NCI-H524 (cell line): ENCODE results near the gene CYB5R2.
"Not testable (repeated sequence)": the region's sequence is repeated elsewhere in the genome, so short reads cannot be mapped to it uniquely, and the experiment has no call there.

Experiments used
- DNase-seq, 2 experiments: peaks; one replicate each; lab custom pipeline; 2025; lab: John Stamatoyannopoulos, UW

Gene CYB5R2

GRCh38 chr11:7668911-7669310 lies 4.4 kb downstream of the CYB5R2 start:
- DNase-seq = no peak

- DNase-seq = no peak
These were observed 4.8 kb downstream of the CYB5R2 start for GRCh38 chr11:7668464-7668863.

- DNase-seq = no peak
These were observed 5.8 kb downstream of the CYB5R2 start for GRCh38 chr11:7667460-7667859.

GRCh38 chr11:7666292-7666866 lies 6.9 kb downstream of the CYB5R2 start:
- no peak for DNase-seq

DNA sequence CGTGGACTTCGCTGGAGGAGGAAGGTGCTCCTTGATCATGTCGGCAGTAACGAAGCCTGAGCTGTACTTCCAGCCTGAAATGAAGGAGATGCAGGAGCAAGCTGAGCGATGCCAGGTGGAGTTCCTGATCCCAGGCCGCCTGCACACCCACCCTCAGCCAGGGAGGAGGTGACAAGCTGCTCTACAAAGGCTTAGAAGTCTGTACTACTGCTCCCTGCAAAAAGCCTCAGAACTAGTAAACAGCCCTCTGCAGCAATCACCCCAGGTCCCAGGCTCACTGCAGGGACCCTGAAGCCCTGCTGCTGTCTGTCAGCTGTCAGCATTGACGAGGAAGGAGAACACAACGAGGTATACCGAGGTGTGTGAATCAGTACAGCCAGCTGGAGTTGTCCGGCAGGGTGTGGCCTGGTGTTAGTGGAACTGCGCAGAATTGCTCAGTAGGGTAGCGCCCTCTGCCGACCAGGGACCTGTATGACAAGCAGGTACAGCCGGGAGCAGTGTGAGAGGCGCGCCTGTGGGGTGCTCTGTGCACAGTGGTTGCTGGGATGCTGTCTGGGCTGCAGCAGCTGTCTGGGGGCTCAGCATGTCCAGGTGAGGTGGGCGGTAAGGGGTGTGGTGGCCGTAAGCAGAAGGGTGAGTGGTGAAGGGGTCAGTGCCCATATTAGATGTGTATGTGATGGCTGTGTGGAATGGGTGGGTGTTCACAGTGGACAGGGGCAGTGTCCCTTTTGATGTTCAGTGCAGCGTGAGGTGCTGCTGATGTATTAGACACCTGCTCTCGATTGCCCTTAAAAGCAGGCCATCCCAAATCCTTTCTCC lies 7.6 kb downstream of the CYB5R2 start:
- DNase-seq = peak; percentile 3 to 65

DNA sequence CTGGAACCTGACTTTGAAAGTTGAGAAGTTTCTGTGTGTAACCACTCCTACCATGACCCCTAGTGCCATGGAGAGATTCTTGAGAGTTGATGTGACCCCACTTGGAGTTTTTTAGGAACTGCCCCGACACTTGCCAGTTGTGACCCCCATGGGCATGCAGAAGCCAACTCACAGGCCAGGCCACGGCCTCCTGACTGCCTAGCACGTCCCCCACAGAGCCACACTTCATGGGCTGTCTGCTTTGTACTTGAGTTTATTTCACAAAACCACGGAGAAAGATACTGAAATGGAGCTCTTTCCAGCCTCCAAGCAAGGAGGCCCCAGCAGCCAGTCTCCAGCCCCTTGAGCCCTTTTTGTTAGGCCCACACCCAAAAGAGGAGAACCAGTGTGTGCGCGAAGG lies 8.4 kb downstream of the CYB5R2 start:
- no peak for DNase-seq

DNA sequence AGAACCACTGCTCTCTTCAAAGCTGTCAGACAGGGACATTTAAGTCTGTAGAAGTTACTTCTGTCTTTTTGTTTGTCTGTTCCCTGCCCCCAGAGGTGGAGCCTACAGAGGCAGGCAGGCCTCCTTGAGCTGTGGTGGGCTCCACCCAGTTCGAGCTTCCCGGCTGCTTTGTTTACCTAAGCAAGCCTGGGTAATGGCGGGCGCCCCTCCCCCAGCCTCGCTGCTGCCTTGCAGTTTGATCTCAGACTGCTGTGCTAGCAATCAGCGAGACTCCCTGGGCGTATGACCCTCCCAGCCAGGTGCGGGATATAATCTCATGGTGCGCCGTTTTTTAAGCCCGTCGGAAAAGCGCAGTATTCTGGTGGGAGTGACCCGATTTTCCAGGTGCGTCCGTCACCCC lies 9.8 kb downstream of the CYB5R2 start:
- not testable (repeated sequence) for DNase-seq

DNA sequence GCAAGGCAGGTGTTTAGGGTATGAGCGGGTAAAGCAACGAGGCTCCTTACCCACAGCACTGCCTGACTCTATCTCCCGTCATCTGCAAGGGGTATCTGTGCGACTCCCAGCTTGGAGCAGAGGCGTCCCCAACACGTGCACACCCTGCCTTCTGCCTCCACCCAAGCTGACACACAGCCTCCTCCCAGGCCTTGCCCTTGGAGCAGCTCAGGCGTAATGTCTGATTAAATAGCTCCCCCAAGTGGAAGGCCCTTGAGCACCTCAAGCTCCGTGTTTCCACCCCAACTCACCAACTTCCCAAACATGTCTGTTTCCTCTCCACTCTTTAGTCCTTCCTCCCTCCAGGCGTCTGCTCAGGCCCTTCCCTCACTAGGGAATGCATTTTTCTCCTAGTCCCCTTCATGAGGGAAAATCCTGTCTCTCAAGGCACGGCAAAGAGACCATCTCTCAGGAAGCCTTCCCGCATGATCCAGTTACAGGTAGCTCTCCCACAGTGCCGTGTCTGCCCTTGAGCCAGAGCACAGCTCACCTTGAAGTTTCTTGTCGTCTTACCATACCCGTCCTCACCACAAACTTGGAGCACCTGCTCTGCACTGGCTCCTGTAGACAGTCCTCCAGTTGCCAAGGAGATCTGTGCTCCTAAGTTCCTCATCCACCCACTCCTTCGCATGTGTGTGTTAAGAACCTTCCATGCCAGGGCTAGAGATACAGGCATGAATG lies 15.8 kb downstream of the CYB5R2 start:
- DNase-seq = peak; percentile 6 to 60

GRCh38 chr11:7656704-7657103 lies 16.6 kb downstream of the CYB5R2 start:
- no peak for DNase-seq

DNA sequence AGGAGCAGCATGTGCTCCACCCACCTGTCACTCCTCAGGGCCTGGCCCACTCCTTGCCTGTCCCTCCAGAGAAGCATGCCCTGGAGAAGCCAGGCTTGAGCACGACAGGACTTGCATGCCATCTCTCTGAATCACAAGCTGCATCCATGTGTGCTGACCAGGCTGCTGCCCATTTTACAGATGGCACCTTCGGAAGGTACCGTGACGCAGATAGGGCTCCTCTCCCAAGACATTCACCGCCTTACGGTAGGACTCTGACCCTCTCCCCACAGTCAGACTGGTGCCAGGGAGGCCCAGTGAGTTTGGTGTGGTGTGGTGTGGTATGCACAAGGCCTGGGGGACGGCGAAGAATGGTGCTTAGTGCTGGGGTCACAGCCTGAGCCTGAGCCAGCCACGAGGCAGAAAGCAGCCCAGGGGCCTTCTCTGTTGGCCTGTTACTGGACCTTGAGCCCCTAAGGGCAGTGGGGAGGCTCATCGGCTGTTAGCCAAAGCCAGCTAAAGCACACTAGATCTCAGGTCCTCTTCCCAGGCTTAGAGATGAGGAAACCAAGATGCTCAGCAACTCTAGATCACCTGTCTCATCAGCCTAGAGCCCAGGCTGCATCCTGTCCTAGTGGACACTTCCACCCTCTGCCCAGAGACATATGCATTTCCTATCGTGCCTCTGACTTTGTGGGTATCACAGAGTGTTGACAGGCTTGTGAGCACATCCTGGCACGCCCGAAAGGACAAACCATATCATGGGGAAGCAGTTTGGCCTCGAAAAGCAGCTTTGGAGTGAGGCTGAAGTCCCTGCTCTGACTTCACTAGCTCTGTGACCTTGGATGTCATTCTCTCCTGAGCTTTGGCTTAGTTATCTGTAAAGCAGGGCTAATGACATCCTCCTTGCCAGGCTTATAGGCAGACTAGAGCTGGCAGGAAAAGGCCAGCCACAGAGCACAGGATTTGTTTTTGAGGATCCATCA lies 17.8 kb downstream of the CYB5R2 start:
- DNase-seq = no peak

DNA sequence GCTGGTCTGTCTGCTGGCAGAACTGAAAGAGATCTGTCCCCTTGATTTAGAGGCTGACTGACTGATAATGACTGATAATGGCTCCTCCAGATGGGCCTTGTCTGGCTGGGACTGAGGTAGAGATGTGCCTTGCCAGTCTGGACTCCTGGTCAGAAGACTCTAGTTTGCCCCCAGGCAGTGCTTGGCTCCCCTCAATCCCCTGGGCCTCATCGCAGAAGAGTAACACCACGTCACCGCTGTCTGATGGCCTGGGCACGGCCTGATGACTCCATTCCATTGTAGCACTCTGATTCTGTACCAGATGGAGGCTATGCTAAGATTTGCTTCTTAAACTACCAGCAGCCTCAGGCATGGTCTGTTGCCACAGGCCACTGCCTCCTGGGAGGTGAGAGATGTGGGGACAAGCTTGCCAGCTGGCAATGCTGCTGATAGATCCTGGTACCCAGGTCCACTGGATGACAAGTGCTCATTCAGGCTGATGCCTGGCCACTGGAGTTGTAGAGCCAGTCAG lies 19.1 kb downstream of the CYB5R2 start:
- DNase-seq = no peak

DNA sequence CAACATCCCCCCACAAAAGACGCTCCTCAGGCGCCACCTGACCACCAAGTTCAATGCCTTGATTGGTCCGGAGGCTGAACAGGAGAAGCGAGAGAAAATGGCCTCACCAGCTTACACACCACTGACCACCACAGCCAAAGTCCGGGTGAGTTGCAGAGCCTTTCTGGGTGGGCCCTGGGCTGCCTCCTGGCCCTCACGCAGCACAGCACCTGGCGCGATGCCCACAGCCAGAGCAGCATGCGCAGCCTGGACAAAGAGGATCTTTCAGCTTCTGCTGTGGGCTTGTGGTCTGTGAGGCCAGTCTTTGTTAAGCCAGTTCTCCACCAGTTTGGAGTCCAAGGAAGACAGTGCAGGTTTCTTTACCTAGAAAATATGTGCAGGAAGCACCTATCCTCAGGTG lies 21.6 kb downstream of the CYB5R2 start:
- no peak for DNase-seq

- no peak for DNase-seq
These were observed 22.2 kb downstream of the CYB5R2 start for GRCh38 chr11:7651140-7651551.

DNA sequence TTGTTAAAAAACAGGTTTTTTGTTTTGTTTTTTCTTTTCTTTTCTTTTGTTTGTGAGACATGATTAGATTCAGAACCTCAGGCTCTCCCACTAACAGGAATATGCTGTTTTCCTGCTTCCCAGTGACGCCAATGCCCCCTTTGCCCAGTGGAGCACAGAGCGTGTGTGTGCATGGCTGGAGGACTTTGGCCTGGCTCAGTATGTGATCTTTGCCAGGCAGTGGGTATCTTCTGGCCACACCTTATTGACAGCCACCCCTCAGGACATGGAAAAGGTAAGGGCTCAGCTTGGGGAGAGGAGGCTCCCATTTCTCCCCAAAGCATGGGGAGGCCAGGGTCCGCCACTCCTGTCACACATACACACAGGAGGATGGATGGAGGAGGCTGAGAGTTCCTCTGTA lies 25.0 kb downstream of the CYB5R2 start:
- DNase-seq = no peak

DNA sequence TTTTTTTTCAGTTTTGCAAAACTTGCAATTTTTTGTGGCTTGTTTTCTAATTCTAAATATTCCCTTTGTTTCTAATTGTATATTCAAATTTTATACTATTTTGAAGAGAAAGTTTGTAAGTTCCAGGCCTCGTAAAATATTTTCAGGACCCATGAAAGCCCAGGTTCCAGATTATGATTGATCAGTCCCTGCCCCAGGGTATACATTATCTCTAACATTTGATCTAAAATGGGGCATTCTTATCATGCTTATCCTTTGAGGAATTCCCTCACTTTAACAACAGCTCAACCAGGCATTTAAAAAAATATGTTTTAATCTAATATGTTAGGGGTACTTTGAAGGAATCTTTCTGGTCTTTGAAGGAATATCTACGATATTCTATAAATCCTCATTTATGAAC lies 26.4 kb downstream of the CYB5R2 start:
- no peak for DNase-seq

DNA sequence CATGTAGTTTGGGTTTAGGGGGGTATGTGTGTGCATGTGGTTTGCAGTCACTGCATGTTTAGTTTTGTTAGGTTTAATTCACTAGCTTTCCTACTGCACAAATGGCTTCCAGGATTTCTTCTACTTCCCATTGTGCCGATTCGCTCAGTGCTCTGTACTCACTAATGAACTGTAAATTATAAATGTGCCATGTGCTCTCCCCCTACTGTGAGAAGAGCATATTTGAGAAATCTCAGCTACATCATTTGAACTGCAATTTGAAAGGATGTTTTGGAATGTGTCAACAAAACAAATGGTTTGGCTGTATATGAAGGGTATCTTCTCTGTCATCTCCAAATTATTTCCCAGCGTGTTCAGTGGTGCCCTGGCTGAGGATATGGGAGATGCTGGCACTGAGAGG lies 28.1 kb downstream of the CYB5R2 start:
- DNase-seq = no peak

GRCh38 chr11:7643314-7643713 lies 30.0 kb downstream of the CYB5R2 start:
- DNase-seq = no peak

- DNase-seq = no peak
These were observed 30.6 kb downstream of the CYB5R2 start for GRCh38 chr11:7642747-7643146.

GRCh38 chr11:7640816-7641215 lies 32.5 kb downstream of the CYB5R2 start:
- DNase-seq = no peak

DNA sequence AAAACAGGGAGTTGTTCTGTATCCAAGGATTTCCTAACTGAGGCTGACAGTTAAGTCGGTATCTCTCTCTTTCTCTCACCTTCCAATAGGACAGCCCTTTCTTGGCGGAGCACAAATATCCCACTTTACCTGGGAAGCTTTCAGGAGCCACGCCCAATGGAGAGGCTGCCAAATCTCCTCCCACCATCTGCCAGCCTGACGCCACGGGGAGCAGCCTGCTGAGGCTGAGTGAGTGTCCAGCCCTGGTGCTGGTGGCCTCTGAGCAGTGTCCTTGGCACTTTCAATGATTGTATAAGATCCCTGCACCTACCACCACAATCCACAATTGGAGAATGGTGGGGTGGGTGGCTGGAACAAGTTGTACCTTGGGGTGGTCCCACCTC lies 33.7 kb downstream of the CYB5R2 start:
- peak in 1 of 2 experiments; percentile 31 for DNase-seq

GRCh38 chr11:7638710-7639642 lies 34.3 kb downstream of the CYB5R2 start:
- DNase-seq = no peak
